SK-N-SH treated with all-trans-retinoic acid at 6 μM for 48 hours (cell line): ENCODE results near the gene TEP1.

Experiments used
- ATAC-seq: fragments of 200-7000 bp; cut with Tn5 transposase; 3 replicates; pipeline ENCODE4 v1.9.1; 2020; ENCODE audit warnings: mild to moderate bottlenecking, moderate library complexity
- ARNTL ChIP-seq: fragments of 450-650 bp; formaldehyde crosslinking; IDR thresholded peaks from 2 replicates; pipeline ENCODE4 v1.5.0; 2020; ENCODE audit warnings: low read depth, mild to moderate bottlenecking, moderate library complexity, borderline replicate concordance
- BACH2 ChIP-seq: fragments of 250-450 bp; sonication (Bioruptor Pico); IDR thresholded peaks from 2 replicates; pipeline ENCODE4 v1.9.0; 2021; ENCODE audit warnings: mild to moderate bottlenecking, borderline replicate concordance
- CREB5 ChIP-seq: fragments of 250-450 bp; sonication (Bioruptor Pico); IDR thresholded peaks from 2 replicates; pipeline ENCODE4 v1.5.1; 2020; ENCODE audit warnings: low read depth, mild to moderate bottlenecking, moderate library complexity
- CSDC2 ChIP-seq: fragments of 250-450 bp; sonication (Bioruptor Pico); IDR thresholded peaks from 2 replicates; pipeline ENCODE4 v1.5.0; 2020; ENCODE audit warnings: mild to moderate bottlenecking, moderate library complexity
- CSRNP3 ChIP-seq: fragments of 250-450 bp; sonication (Bioruptor Pico); IDR thresholded peaks from 2 replicates; pipeline ENCODE4 v1.5.1; 2021; ENCODE audit warnings: mild to moderate bottlenecking, moderate library complexity
- ESRRG ChIP-seq: fragments of 250-450 bp; sonication (Bioruptor Pico); IDR thresholded peaks from 2 replicates; pipeline ENCODE4 v1.6.1; 2021; ENCODE audit warnings: mild to moderate bottlenecking
- GLIS3 ChIP-seq: fragments of 250-450 bp; sonication (Bioruptor Pico); IDR thresholded peaks from 2 replicates; pipeline ENCODE4 v1.5.0; 2020; ENCODE audit warnings: mild to moderate bottlenecking, moderate library complexity
- ISL1 ChIP-seq: fragments of 250-450 bp; sonication (Bioruptor Pico); IDR thresholded peaks from 2 replicates; pipeline ENCODE4 v2.1.2; 2022; ENCODE audit warnings: mild to moderate bottlenecking, moderate library complexity
- OSR1 ChIP-seq: fragments of 250-450 bp; sonication (Bioruptor Pico); IDR thresholded peaks from 2 replicates; pipeline ENCODE4 v1.8.0; 2022; ENCODE audit warnings: moderate library complexity, mild to moderate bottlenecking, inconsistent platforms
- PATZ1 ChIP-seq: fragments of 250-450 bp; sonication (Bioruptor Pico); IDR thresholded peaks from 2 replicates; pipeline ENCODE4 v1.8.0; 2020; ENCODE audit warnings: mild to moderate bottlenecking, moderate library complexity, borderline replicate concordance
- POU6F1 ChIP-seq: fragments of 250-450 bp; sonication (Bioruptor Pico); IDR thresholded peaks from 2 replicates; pipeline ENCODE4 v1.8.0; 2021; ENCODE audit warnings: low read depth, mild to moderate bottlenecking, moderate library complexity, borderline replicate concordance
- PPARA ChIP-seq: fragments of 250-450 bp; sonication (Bioruptor Pico); IDR thresholded peaks from 2 replicates; pipeline ENCODE4 v1.5.0; 2020; ENCODE audit warnings: mild to moderate bottlenecking, borderline replicate concordance
- RARB ChIP-seq: fragments of 250-450 bp; sonication (Bioruptor Pico); IDR thresholded peaks from 2 replicates; pipeline ENCODE4 v1.8.0; 2021; ENCODE audit warnings: mild to moderate bottlenecking, moderate library complexity
- SNAI2 ChIP-seq: fragments of 250-450 bp; sonication (Bioruptor Pico); IDR thresholded peaks from 2 replicates; pipeline ENCODE4 v1.5.0; 2020; ENCODE audit warnings: mild to moderate bottlenecking, moderate library complexity
- TCF4 ChIP-seq: fragments of 250-450 bp; sonication (Bioruptor Pico); IDR thresholded peaks from 2 replicates; pipeline ENCODE4 v1.8.0; 2021; ENCODE audit warnings: mild to moderate bottlenecking, moderate library complexity, borderline replicate concordance
- TOX ChIP-seq: fragments of 250-450 bp; sonication (Bioruptor Pico); IDR thresholded peaks from 2 replicates; pipeline ENCODE4 v1.8.0; 2021; ENCODE audit warnings: mild to moderate bottlenecking, moderate library complexity, borderline replicate concordance
- TSHZ2 ChIP-seq: fragments of 250-450 bp; sonication (Bioruptor Pico); IDR thresholded peaks from 2 replicates; pipeline ENCODE4 v1.5.0; 2020; ENCODE audit warnings: mild to moderate bottlenecking, moderate library complexity
- ZC3H10 ChIP-seq: fragments of 250-450 bp; sonication (Bioruptor Pico); IDR thresholded peaks from 2 replicates; pipeline ENCODE4 v1.5.1; 2021; ENCODE audit warnings: mild to moderate bottlenecking, moderate library complexity
- ZFP3 ChIP-seq: fragments of 250-450 bp; sonication (Bioruptor Pico); IDR thresholded peaks from 2 replicates; pipeline ENCODE4 v1.5.0; 2020; ENCODE audit warnings: mild to moderate bottlenecking, moderate library complexity
- ZFP30 ChIP-seq: fragments of 450-650 bp; formaldehyde crosslinking; IDR thresholded peaks from 2 replicates; pipeline ENCODE4 v1.5.0; 2022; ENCODE audit warnings: mild to moderate bottlenecking, moderate library complexity
- ZNF565 ChIP-seq: fragments of 450-650 bp; formaldehyde crosslinking; conservative IDR thresholded peaks from 2 replicates; pipeline ENCODE4 v1.5.0; 2020; ENCODE audit warnings: low read depth, mild to moderate bottlenecking, moderate library complexity
- ZNF70 ChIP-seq: fragments of 450-650 bp; formaldehyde crosslinking; IDR thresholded peaks from 2 replicates; pipeline ENCODE4 v1.5.0; 2020; ENCODE audit warnings: mild to moderate bottlenecking, moderate library complexity
- ZNF8 ChIP-seq: fragments of 450-650 bp; formaldehyde crosslinking; IDR thresholded peaks from 2 replicates; pipeline ENCODE4 v1.5.0; 2020; ENCODE audit warnings: mild to moderate bottlenecking, moderate library complexity

Gene TEP1

GRCh38 chr14:20381341-20381740 lies 32.0 kb downstream of the TEP1 start (continued):
- TF ChIP-seq CSRNP3 (CRISPR knock-in tag): no peak
- TF ChIP-seq ARNTL (CRISPR knock-in tag): no peak
- TF ChIP-seq ZC3H10: no peak
- no peak for TF ChIP-seq PPARA (CRISPR knock-in tag)
- no peak for TF ChIP-seq CSDC2 (CRISPR knock-in tag)

GRCh38 chr14:20380681-20381080 lies 32.6 kb downstream of the TEP1 start:
- TF ChIP-seq BACH2 (CRISPR knock-in tag) (no peak), CREB5 (CRISPR knock-in tag) (no peak), CSRNP3 (CRISPR knock-in tag) (no peak), TCF4 (no peak), PPARA (CRISPR knock-in tag) (no peak), TSHZ2 (CRISPR knock-in tag) (no peak), PATZ1 (CRISPR knock-in tag) (no peak), ZNF70 (no peak), CSDC2 (CRISPR knock-in tag) (no peak), GLIS3 (CRISPR knock-in tag) (no peak), ZFP3 (no peak), RARB (CRISPR knock-in tag) (no peak), ARNTL (CRISPR knock-in tag) (no peak), ESRRG (CRISPR knock-in tag) (no peak), ZNF8 (CRISPR knock-in tag) (no peak), ZC3H10 (no peak), TOX (no peak), ZNF565 (no peak), SNAI2 (no peak)
- no peak for ATAC-seq

GRCh38 chr14:20379743-20380142 lies 33.6 kb downstream of the TEP1 start:
- no peak for ATAC-seq
- TF ChIP-seq BACH2 (CRISPR knock-in tag): no peak
- TF ChIP-seq TCF4: no peak
- TF ChIP-seq OSR1 (CRISPR knock-in tag): no peak
- TF ChIP-seq ZNF565: no peak
- TF ChIP-seq SNAI2: no peak
- no peak for TF ChIP-seq POU6F1
- TF ChIP-seq ARNTL (CRISPR knock-in tag): no peak
- TF ChIP-seq ZNF8 (CRISPR knock-in tag): no peak
- no peak for TF ChIP-seq PATZ1 (CRISPR knock-in tag)
- no peak for TF ChIP-seq CSRNP3 (CRISPR knock-in tag)
- TF ChIP-seq ZFP3: no peak
- no peak for TF ChIP-seq ZNF70
- no peak for TF ChIP-seq RARB (CRISPR knock-in tag)
- no peak for TF ChIP-seq ESRRG (CRISPR knock-in tag)
- no peak for TF ChIP-seq ZFP30 (CRISPR knock-in tag)
- no peak for TF ChIP-seq ZC3H10
- TF ChIP-seq ISL1 (CRISPR knock-in tag): no peak
- TF ChIP-seq GLIS3 (CRISPR knock-in tag): no peak
